SKM-1 treated with dmso at 0.1 percent for 144 hours (cell line): ENCODE results near the gene KRT17.
"Not testable (repeated sequence)": the region's sequence is repeated elsewhere in the genome, so short reads cannot be mapped to it uniquely, and the experiment has no call there.

Experiments used
- DNase-seq: peaks from one replicate; lab custom pipeline; 2025; ENCODE audit not compliant: unreplicated experiment; lab: John Stamatoyannopoulos, UW

The KRT17 gene

DNA sequence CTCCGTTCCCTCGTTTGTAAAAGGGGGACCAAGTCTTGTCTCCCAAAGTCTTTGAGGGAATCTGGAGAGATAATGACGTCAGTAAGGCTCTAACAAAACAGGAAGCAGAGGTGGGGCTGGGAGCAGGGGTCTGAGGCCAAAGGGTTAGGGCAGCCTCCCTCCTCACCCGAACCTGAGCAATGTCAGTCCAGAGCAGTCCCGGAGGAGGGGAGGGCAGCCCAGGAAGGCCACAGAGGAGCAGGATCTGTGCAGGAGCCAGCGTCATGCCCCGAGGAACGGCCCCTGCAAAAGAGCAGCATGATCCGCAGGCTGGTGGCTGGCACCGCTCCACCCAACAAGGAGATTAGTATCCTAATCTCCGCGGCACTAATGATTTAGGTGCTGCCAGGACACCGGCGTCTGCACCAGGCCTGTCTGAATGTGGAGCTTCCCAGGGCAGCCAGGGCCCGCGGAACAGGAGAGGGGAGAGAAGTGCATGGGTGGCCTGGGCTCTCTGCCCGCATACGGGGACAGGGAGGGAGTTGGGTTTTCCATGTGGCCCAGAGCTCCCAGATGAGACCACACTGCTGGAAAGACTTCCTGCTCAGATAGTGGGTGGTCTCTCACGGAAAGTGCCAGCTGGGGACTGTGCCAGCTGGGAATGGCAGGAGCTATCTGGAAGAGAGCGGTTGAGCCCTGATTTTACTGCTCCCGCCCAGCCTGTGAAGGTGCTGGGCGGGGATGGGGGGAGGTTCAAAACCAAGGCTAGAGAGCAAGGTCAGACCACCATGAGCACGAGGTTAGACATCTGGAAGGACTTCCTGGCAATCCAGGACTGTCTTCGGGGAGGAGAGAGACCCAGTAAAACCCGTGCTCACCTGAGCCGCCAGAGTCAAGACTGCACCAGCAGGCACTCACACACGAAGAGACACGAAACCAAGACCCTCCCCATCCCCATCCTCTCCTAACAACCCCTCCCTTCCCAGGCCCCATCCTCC, 11.0 kb upstream of the KRT17 start:
- no peak for DNase-seq

DNA sequence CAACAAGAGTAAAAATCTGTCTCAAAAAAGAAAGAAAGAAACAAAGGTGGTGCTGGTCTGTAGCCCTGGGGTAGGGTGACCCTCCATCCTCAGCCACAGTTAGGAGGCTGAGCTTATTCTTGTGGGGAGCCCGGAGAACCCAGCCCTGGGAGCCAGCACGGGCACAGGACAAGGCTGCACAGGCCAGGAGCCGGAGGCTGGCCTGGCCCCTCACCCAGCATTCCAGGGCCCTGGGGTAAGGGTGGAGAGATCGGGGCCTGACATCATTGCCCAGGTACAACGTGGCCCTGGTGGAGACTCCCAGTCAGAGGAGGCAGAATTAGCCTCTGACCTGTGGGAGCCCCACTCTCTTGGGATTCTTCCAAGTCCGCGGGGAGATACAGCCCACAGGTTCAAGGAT, 10.3 kb upstream of the KRT17 start:
- no peak for DNase-seq

DNA sequence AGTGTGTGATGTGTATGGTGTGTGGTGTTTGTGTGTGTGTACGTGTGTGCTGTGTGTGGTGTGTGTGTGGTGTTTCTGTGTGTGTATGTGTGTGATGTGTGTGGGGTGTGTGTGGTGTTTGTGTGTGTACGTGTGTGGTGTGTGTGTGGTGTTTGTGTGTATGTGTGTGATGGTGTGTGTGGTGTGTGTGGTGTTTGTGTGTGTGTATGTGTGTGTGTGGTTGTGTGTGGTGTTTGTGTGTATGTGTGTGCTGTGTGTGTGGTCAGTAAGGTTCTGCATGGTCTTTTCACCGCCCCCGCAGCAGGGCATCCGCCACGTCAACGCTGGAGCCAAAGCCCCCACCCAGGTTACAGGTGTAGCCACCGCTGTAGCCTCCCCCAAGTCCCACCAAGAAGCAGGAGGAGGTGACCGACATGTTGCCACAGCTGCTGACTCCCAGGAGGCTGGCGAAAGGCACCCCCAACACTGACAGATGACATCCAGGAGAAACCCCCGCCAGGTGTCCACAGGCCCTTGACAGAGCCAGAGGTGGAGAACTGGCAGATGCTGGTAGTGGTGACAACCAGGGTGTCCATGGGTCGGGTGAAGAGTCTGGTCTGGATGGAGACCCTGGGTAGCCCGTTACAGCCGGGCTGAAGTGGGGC, 9.3 kb upstream of the KRT17 start:
- no peak for DNase-seq

DNA sequence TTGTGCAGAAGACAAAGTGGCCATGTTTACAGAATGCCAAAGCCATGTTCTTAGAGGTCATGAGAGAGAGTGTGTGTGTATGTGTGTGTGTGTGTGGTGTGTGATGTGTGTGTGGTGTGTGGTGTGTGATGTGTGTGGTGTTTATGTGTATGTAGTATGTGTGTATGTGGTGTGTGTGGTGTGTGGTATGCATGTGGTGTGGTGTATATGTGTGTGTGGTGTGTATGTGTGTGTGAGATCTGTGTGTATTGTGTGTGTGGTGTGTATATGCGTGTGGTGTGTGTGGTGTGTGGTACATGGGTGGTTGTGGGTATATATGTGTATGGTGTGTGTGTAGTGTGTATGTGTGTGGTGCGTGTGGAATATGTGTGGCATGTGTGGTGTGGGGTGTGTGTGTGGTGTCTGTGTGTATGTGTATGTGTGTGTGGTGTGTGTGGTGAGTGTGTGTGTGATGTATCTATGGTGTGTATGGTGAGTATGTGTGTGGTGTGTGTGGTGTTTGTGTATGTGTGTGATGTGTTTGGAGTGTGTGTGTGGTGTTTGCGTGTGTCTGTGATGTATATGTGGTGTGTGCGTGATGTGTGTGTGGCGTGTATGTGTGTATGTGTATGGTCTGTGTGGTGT, 8.2 kb upstream of the KRT17 start:
- no peak for DNase-seq

DNA sequence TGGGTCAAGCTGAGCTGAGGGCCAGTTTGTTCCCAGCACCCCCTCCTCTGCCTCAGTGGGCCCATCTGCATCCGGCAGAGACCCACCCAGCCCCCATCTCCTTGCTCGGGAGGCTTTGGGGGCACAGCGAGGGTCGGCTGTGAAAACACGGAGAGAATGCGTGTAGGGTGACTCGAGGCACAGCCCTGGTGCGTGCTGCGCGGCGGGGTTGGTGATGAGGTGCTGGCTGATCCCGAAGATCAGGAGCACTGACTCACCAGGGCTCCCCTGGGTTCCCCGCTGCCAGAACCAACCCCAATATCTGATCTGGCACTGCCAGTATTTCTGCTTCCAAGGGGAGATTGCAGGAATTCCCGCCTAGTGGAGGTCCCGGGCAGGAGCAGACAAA, 7.5 kb upstream of the KRT17 start:
- no peak for DNase-seq

DNA sequence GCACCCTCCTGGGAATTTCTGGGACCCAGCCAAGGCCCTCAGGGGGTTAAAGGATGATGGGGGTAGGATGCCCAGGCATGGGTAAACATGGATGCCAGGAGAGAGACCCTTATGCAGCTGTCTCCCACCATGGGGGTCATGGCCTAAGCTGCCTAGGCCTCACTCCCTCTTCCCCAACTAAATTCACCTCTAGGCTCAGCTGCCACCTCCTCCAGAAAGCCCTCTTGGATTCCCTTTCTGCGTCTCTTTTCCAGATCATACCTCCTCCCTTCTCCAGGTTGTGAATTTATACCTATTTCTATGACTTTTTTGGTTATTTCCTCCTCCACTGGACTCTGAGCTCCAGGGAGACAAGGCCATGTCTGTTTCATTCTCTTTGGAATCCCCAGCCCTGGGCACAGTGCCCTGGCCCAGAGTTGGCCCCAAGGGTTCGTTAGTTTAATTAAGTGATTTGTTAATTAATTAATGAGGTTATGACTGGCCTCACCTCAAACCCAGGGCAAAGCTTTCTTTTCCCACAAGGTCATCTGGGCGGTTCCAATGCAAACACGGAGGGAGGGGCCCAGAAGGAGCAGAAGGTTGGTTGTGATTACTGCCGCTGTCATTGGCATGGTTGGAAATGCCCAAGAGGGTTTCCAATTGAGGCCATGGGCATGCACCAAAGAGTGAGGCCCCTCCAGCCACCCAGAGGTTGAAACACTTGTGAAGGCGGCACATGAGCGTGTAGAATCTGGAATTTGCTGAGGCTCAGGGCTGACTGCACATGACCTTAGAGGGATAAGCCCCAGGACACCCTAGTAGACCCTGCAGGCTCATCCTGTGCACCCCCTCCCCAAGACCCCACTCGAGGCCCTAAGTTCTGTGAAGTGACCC, 6.9 kb upstream of the KRT17 start:
- DNase-seq: no peak

DNA sequence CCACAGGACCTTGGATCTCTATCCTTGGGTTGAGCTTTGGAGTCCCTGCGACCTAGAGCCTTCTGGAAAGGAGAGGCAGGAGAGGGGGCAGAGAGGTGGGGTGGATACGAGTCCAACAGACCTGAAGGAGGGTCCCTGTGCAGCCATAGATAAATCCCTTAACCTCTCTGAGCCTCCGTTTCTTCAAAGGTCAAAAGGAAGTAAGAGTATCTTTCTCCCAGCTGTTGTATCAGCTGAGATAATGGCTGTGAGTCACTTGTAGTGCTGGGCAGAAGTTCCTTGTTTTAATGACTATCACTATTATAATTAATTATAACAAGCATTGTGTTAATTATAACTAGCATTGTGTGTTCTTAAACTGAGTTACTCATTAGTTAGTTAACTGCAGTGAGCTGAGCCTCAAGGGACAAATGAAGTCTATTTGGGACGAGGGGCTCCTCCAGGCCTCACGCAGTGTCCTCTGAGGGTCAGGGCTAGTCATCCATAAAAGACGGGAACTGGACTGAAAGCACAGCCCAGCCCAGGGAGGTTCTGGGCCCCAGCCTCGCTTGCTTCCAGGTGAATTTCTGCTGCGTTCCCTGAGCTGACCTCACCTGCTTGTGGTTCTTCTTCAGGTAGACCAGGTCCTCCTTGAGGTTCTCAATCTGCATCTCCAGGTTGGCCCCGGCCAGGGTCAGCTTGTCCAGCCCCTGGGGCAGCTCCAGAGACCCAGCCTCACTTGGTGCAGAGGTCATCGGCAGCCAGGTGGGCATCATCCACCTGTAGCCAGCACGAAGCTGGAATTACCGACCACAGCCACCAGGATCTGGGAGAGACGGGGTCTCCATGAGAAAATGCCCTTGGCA, 5.7 kb upstream of the KRT17 start:
- DNase-seq: no peak

DNA sequence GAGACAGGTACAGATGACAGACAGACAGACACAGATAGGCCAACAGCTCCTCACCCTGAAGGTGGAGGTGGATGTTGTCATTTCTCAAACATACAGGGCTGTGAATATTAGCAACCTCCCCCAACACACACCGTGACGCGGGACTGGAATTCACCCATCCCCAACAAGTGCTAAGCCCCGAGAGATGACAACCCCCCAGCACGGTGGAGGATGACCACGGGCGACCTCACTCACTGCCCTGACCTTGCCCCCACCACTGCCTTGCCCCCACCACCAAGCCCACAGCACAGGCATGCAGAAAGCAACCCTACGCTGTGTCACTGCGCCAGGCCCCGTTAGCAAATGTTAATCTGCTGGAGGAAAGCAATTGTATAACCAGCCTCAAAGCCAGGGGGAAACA, 4.9 kb upstream of the KRT17 start:
- no peak for DNase-seq

DNA sequence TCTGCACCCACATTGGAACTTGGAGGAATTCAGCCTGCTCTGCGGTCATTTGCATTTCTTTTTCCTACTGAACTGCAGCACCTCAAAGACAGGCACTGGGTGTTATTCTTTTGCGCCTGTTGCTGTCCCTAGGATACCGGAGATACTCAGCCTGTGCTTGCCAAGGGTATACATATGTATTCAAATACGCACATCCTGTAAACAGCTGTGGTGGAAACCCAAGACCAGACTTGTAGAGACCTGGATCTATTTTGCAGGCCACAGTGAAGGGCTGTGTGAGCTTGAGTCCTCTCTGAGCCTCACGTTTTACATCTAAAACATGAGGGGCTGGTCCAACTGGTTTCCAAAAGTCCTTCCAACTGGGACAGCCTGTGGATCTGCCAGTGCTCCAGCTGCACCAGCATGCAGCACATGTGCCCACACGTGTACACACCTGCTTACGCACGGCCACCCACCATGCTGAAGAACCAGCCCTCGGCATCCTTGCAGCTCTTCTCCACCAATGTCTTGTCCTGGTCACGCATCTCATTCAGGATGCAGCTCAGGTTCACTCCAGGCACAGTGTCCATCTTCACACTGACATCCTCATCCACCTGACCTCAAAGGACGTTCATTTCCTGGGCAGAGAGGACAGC, 4.4 kb upstream of the KRT17 start:
- DNase-seq: not testable (repeated sequence)

DNA sequence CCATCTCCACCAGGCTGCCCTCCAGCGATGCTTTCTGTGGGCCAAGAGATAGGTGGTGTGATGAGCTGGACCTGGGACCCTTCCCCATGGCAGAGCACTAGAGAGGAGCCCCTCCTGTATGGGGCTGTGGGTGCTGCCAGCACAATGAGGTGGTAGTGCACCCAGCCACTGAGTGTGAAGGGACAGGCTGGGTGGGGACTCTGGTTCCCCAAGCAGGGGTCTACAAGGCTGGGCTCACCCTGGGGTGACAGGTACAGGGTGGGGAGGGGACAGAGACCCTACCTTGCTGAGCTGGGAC, 3.6 kb upstream of the KRT17 start:
- DNase-seq: not testable (repeated sequence)

DNA sequence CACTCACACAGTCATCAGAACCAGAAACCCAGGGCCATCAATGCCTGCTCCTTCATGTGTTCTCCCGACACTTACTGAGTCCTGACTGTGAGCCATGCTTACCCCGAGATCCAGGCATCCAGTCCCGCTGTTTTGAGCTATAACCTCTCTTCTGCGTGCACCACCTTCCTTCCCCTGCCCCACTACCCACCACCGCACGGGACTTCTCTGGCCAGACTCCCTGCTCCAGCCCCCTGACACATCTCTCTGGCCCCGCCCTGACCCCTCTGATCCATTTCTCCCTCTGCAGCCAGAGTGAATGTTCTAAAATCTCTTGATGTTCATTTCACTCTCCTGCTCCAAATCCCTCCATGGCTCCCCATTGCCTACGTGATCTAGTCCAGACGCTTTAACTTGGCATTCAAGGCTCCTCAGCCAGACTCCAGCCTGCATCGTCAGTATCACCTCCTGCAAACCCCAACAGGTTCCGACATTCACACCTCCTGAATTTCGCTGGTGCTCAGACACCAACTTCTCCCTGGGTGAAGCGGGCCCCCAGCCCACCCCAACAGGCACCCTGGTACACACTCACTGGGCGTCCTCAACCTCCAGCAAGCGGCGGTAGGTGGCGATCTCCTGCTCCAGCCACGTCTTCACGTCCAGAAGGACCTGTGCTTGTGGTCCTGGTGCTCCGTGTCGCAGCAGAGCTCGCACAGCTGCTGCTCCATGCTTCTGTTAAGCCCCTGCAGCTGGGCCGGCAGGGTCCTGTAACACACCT, 3.1 kb upstream of the KRT17 start:
- no peak for DNase-seq

DNA sequence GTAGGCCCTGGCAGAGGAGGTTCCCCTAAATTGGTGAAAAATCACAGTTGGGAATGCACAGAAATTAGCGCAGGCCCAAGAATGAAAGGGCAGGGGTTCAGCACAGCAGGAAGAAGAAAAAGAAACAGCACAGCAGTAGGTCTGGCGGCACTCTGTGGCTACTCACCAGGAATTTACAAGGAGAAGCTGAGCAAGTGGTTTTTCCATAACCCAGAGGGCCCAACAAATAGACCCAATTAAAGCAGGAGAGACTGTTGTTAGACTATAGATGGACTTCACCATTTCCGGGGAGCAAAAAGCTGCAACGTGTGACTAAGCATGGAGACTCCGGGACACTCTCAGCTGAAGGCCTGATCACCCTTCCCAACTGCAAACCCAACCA, 2.5 kb upstream of the KRT17 start:
- DNase-seq: not testable (repeated sequence)

DNA sequence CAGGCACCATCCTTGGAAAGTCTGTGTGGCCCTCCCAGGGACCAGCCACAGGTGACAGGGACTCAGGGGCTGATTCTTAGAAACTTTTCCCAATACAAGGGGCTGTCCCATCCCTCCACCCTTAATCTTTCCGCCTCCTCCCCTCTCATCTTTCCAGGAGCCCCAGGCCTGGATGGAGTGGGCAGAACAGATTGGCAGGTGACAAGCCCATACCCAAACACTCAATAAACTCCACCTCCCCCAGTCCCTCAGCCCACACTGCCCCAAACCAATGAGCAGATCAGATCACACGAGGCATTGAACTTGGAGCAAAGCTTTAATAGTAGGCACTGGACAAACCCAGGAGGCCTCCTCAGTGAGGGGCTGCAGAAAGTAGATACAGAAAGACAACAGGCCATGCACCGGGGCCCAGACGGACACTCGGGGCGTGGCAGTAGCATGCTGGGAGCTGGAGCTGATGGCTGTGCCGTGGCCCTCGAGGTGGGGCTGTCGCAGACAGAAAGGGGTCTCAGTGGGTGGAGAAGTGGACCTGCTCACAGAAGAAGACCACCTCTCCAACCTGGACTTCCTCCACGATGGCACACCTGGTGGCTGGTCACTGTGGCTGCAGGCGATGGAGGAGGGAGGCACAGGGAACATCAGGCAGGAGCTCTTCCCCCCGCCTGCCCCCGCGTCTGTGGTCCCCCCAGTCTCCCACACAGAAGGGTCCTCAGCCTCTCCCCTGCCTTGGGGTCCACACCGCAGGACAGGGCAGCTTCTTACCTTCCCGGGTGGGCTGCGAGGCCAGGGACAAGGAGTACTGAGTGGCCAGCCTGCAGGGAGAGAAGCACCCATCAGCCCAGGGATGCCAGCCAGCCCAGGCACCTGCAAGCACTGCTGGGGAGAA, 1.9 kb upstream of the KRT17 start:
- not testable (repeated sequence) for DNase-seq

DNA sequence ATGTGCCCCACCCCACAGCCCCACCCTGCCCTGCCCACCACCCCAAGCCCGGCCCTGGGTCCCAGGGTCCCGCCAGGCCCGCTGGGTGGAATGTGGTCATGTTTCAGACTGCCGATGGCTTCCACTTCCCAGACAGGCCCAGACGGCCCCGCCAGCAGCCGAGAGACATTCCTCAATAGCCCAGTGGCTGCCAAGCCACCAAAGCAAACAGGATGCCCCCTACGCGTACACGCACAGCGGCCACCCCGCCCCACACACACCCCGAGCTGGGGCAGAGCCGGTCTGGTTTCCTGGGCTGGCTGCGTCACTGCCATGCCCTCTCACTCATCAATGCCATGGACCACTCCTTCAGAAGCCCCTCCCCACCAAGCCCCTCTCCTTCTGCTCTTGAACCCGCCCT, 1.2 kb upstream of the KRT17 start:
- no peak for DNase-seq

DNA sequence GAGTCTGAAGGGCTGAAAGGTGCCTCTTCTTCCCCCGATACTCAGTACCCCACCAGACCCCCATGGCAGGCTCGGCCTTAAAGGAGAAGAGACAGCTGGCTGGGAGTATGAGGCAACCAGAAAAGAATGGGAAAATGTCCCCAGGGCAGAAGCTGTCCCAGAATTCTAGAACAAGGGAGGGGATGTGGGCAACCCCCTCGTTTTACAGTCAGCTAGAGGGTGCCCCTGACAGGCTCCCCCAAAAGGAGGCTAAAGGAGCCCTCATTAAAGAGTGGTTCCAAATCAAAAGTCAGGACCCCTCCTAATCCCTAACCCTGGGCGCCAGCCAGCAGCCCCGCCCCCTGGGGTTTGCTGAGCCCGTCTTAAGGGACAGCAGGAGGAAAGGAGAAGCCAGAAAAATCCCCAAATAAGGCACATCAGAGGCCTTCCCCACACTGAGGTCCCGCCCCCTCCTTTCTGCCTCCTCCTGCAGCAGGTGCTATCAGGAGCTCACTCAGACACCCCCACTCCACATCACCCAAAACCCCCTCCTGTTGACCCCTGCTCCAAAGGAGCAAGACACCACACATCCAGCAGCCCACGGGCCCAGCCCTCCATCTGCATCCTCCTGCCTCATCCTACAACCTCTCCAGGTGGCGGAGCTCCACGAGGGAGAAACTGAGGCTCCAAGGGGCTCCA, 1.1 kb downstream of the KRT17 start:
- DNase-seq: not testable (repeated sequence)

DNA sequence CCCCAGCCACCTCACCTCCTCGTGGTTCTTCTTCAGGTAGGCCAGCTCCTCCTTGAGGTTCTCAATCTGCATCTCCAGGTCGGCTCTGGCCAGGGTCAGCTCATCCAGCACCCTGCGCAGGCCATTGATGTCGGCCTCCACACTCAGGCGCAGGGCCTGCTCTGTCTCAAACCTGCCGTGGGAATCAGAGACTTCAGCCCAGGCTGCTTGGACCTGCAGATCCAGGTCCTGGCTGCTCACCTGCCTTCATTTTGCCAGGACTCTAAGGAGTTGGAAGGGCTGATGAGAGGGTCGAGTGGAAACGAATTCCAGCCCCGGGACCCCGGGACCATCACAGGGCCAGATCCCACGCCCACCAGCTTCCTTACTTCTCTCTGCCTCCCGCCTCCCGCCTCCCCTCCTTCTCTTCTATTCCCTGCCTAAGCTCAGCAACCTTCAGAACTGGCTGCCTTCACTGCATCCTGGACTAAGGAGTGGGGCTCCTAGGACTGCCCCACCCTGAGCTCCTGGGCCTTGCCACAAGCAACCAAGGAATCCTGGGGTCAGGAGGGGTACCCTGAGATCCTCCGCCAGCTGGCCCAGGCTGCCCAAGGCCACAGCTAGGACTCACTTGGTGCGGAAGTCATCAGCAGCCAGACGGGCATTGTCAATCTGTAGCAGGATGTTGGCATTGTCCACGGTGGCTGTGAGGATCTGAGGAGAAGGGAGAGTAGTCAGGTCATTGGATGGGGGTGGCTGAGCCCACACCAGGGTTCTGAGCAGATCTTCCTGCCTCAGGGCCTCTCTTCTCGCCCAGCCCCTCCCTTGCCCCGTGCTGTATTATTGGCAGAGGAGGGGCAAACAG, 1.8 kb downstream of the KRT17 start:
- DNase-seq: not testable (repeated sequence)

DNA sequence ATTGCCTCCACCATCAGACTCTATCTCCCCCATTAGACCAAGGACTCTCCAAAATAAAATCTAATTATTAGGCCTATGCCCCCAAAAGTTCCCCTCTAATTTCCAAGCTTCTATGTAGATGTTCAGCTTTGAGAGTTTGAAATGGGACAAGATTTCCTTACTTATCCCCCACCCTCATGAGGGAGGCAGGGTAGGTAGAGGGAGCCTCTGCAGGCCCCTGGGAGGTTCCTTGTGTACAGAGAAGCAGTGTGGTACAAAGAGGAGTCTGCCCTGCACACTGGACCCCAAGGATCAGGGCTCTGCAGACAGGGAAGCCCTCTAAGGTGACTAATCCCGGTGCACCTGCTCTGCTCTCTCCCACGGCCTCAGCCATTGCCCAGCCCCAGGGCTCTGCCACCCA, 2.5 kb downstream of the KRT17 start:
- no peak for DNase-seq
